Adrenal gland (tissue), 12 donors: ENCODE data around the gene PKP2. TPM values are rescaled to one million over a fixed set of nuclear protein-coding genes. Genes with fewer than 3 reads are reported as not detected.

Source experiments
- DNase-seq, 7 donors: peaks; one replicate each; pipeline ENCODE4 v3.0.0-alpha.2; 2019 to 2020
- H3K27ac ChIP-seq, 5 donors: fragments of 200-600 bp; sonication (generic) in 4 of 5; 1 replicate in 3 of 5; 2 replicates in 2 of 5; pipeline versions ENCODE4 v1.5.1 to v1.8.0; 2016 to 2020; ENCODE audit warnings: mild to moderate bottlenecking in 1 of 5
- H3K27me3 ChIP-seq: fragments of 200-600 bp; 2 replicates; pipeline ENCODE4 v1.8.0; 2021
- H3K36me3 ChIP-seq, 2 donors: fragments of 200-600 bp; replicated peaks in 1 of 2; 1 replicate in 1 of 2; 2 replicates in 1 of 2; pipeline versions ENCODE4 v1.5.1 to v1.8.0; 2018 to 2022
- H3K4me1 ChIP-seq, 2 donors: fragments of 200-600 bp; replicated peaks in 1 of 2; 1 replicate in 1 of 2; 2 replicates in 1 of 2; pipeline versions ENCODE4 v1.5.1 to v1.8.0; 2018 to 2021
- H3K4me3 ChIP-seq, 4 donors: fragments of 200-600 bp; sonication (generic) in 3 of 4; one replicate each; pipeline ENCODE4 v1.5.1; 2016 to 2018
- H3K9me3 ChIP-seq, 3 donors: fragments of 200-600 bp; sonication (generic) in 1 of 3; replicated peaks in 1 of 3; 1 replicate in 2 of 3; 2 replicates in 1 of 3; pipeline versions ENCODE4 v1.5.1 to v1.8.0; 2016 to 2021
- CTCF ChIP-seq, 6 experiments: fragments of 450-650 bp in 4 of 6; fragments of 200-600 bp in 2 of 6; sonication (generic) in 1 of 6; IDR thresholded peaks; 1 replicate in 5 of 6; 2 replicates in 1 of 6; pipeline versions ENCODE4 v1.5.1 to v1.8.0; 2016 to 2021; ENCODE audit warnings: antibody characterized with exemption in 6 of 6, mild to moderate bottlenecking in 2 of 6, moderate library complexity in 1 of 6
- POLR2A ChIP-seq, 2 donors: fragments of 450-650 bp; IDR thresholded peaks; one replicate each; pipeline ENCODE4 v1.6.1; 2017; ENCODE audit warnings: antibody characterized with exemption in 2 of 2, mild to moderate bottlenecking in 2 of 2, moderate library complexity in 1 of 2
- WGBS, 4 donors: extraction: QIAGEN DNeasy Blood & Tissue Kit in 2 of 4; methylation state at CpG; one replicate each; pipeline versions ENCODE4 v1.1.5 to v1.1.7; 2013 to 2017; 5-methylcytosine and 5-hydroxymethylcytosine counted together
- intact Hi-C, 2 donors: fragments of 100-400 bp; cut with DNase I; formaldehyde crosslinking; loops; one replicate each; pipeline versions ENCODE4 v1.14.1 to v1.15.0; 2022 to 2023
- polyA plus RNA-seq, 3 donors: library from polyadenylated mRNA; stranded (reverse); fragments of 200-250 nt in 2 of 3; fragments of 350-450 nt in 1 of 3; fragmentation: Illumina TruSeq in 1 of 3; extraction: RNeasy Lipid Tissue Mini Kit (QIAGEN cat#74804) in 1 of 3; gene quantifications; one replicate each; pipeline ENCODE4 v1.2.3, GENCODE V29; 2013 to 2014
- total RNA-seq, 9 donors: library from RNA; depleted of rRNA in 4 of 9; stranded (reverse); fragments of >200 nt in 4 of 9; fragments of 120-200 nt in 1 of 9; fragmentation: NEBNext Ultra II Directional in 1 of 9; extraction: Animal tissue kit (Norgen Biotek cat#: 25700) in 1 of 9; gene quantifications; one replicate each; pipeline versions ENCODE4 v1.1.0 to v1.2.4, GENCODE V29; 2013 to 2023
- donor health status: healthy with polysubstance abuse.
- donor health status: Bipolar disorder and iron deficiency.
- donor health status: DM: yes; HTN: yes; CAD: no.
- donor health status: DM: no; HTN: no; CAD: no.
- donor health status: DM: no; HTN: no; CAD: no.
- donor health status: DM: yes; HTN: yes; CAD: no.

The PKP2 gene
- total and polyA plus RNA-seq, 12 donors, result 0.36 to 3.3 (median 1.2) TPM

GRCh38 chr12:32906399-32907165 lies 10.0 kb upstream of the PKP2 start:
- no peak overlapping the region for H3K27ac ChIP-seq
- H3K4me1 ChIP-seq, result no peaks in the 10 kb centered on the region
- H3K36me3 ChIP-seq, result no peaks in the 10 kb centered on the region
- no peak for TF ChIP-seq POLR2A (IDR thresholded peaks at IDR 0.05)
- TF ChIP-seq CTCF (IDR thresholded peaks at IDR 0.05), result no peak
- DNase-seq, result no peak
- H3K9me3 ChIP-seq, result no peaks in the 10 kb centered on the region
- WGBS, 4 donors, result 65 to 81% (median 74%) methylated on average over 9 of the region's 9 CpGs
- intact Hi-C loops, result no loop called here
- no peak overlapping the region for H3K4me3 ChIP-seq
- H3K27me3 ChIP-seq, result no peaks in the 10 kb centered on the region

- no peaks in the 10 kb centered on the region for H3K27me3 ChIP-seq
- no peak overlapping the region for H3K4me3 ChIP-seq
- WGBS, 4 donors, result 44 to 79% (median 65%) methylated on average over 1 of the region's 1 CpG
- no peak for TF ChIP-seq CTCF (IDR thresholded peaks at IDR 0.05)
- no peak for TF ChIP-seq POLR2A (IDR thresholded peaks at IDR 0.05)
- no peak overlapping the region for H3K27ac ChIP-seq
- DNase-seq, result no peak
- no peaks in the 10 kb centered on the region for H3K36me3 ChIP-seq
- no peaks in the 10 kb centered on the region for H3K4me1 ChIP-seq
- H3K9me3 ChIP-seq, result no peaks in the 10 kb centered on the region
- intact Hi-C loops, result no loop called here
These were observed 7.2 kb upstream of the PKP2 start for GRCh38 chr12:32903763-32904162.

- H3K4me1 ChIP-seq, result no peaks in the 10 kb centered on the region
- TF ChIP-seq POLR2A (IDR thresholded peaks at IDR 0.05) (no peak), CTCF (IDR thresholded peaks at IDR 0.05) (no peak)
- H3K4me3 ChIP-seq, result no peak overlapping the region
- H3K27ac ChIP-seq, result no peak overlapping the region
- no peaks in the 10 kb centered on the region for H3K27me3 ChIP-seq
- no peak for DNase-seq
- no peaks in the 10 kb centered on the region for H3K36me3 ChIP-seq
- 61 to 76% (median 71%) methylated on average over 1 of the region's 1 CpG for WGBS, 4 donors
- H3K9me3 ChIP-seq, result no peaks in the 10 kb centered on the region
- intact Hi-C loops, result no loop called here
These were observed 6.7 kb upstream of the PKP2 start for GRCh38 chr12:32903318-32903717.

- no peak overlapping the region for H3K27ac ChIP-seq
- H3K36me3 ChIP-seq, result no peaks in the 10 kb centered on the region
- no peaks in the 10 kb centered on the region for H3K9me3 ChIP-seq
- no peak overlapping the region for H3K4me3 ChIP-seq
- DNase-seq, result no peak
- no peaks in the 10 kb centered on the region for H3K4me1 ChIP-seq
- no peak for TF ChIP-seq CTCF (IDR thresholded peaks at IDR 0.05)
- TF ChIP-seq POLR2A (IDR thresholded peaks at IDR 0.05), result no peak
- intact Hi-C loops, result no loop called here
- H3K27me3 ChIP-seq, result no peaks in the 10 kb centered on the region
- 67 to 75% (median 71%) methylated on average over 4 of the region's 4 CpGs for WGBS, 4 donors
These were observed 5.9 kb upstream of the PKP2 start for GRCh38 chr12:32902287-32902997.
